Heart left ventricle (tissue), 16 donors: Measurements from ENCODE around the gene BMPER. TPM values are rescaled to one million over a fixed set of nuclear protein-coding genes. Genes with fewer than 3 reads are reported as not detected.

Experiments
- ATAC-seq, 4 donors: fragments of 200-7000 bp; cut with Tn5 transposase; one replicate each; pipeline ENCODE4 v1.9.1; 2020 to 2022; ENCODE audit warnings: moderate library complexity in 4 of 4, mild to moderate bottlenecking in 3 of 4, moderate number of reproducible peaks in 1 of 4
- DNase-seq, 5 donors: peaks; one replicate each; pipeline ENCODE4 v3.0.0-alpha.2; 2020
- H3K27ac ChIP-seq, 12 donors: fragments of 200-600 bp; sonication (generic) in 4 of 12; one replicate each; pipeline versions ENCODE4 v1.5.0 to v1.8.0; 2016 to 2022; ENCODE audit warnings: mild to moderate bottlenecking in 2 of 12
- H3K27me3 ChIP-seq, 9 donors: fragments of 200-600 bp; sonication (generic) in 2 of 9; one replicate each; pipeline versions ENCODE4 v1.5.1 to v1.8.0; 2016 to 2022; ENCODE audit warnings: mild to moderate bottlenecking in 3 of 9
- H3K36me3 ChIP-seq, 9 donors: fragments of 200-600 bp; sonication (generic) in 2 of 9; one replicate each; pipeline versions ENCODE4 v1.5.0 to v1.8.0; 2018 to 2022; ENCODE audit warnings: mild to moderate bottlenecking in 2 of 9
- H3K4me1 ChIP-seq, 12 donors: fragments of 200-600 bp; sonication (generic) in 4 of 12; one replicate each; pipeline versions ENCODE4 v1.5.0 to v1.8.0; 2016 to 2022; ENCODE audit warnings: mild to moderate bottlenecking in 3 of 12
- H3K4me3 ChIP-seq, 12 donors: fragments of 200-600 bp; sonication (generic) in 4 of 12; one replicate each; pipeline versions ENCODE4 v1.5.0 to v1.8.0; 2017 to 2022; ENCODE audit warnings: mild to moderate bottlenecking in 9 of 12, moderate library complexity in 4 of 12
- H3K9me3 ChIP-seq, 12 donors: fragments of 200-600 bp; sonication (generic) in 4 of 12; one replicate each; pipeline versions ENCODE4 v1.5.0 to v1.8.0; 2016 to 2022; ENCODE audit warnings: mild to moderate bottlenecking in 1 of 12
- POLR2A ChIP-seq, 2 donors: fragments of 450-650 bp; IDR thresholded peaks; one replicate each; pipeline ENCODE4 v1.6.1; 2017; ENCODE audit warnings: antibody characterized with exemption in 2 of 2, mild to moderate bottlenecking in 2 of 2, moderate library complexity in 2 of 2
- WGBS, 4 donors: extraction: QIAGEN DNeasy Blood & Tissue Kit in 2 of 4; methylation state at CpG; one replicate each; pipeline versions ENCODE4 v1.1.5 to v1.1.7; 2013 to 2018; 5-methylcytosine and 5-hydroxymethylcytosine counted together
- intact Hi-C, 10 donors: fragments of 100-400 bp; cut with DNase I; formaldehyde crosslinking; loops; one replicate each; pipeline versions ENCODE4 v1.11.1 to v1.14.2; 2022
- polyA plus RNA-seq, 2 donors: library from polyadenylated mRNA; stranded (reverse); fragments of 200-250 nt; gene quantifications; one replicate each; pipeline ENCODE4 v1.2.3, GENCODE V29; 2013
- total RNA-seq, 9 donors: library from RNA; depleted of rRNA in 2 of 9; stranded (reverse); fragments of >200 nt in 2 of 9; fragmentation: NEBNext Ultra II Directional in 3 of 9; extraction: Animal tissue kit (Norgen Biotek cat#: 25700) in 3 of 9; gene quantifications; one replicate each; pipeline versions ENCODE4 v1.1.0 to v1.2.4, GENCODE V29; 2016 to 2023
- TF ChIP-seq, protein P1 (sequence below), 12 donors: fragments of 200-600 bp; sonication (generic) in 4 of 12; IDR thresholded peaks; one replicate each; pipeline versions ENCODE4 v1.5.0 to v1.8.0; 2018 to 2022; ENCODE audit warnings: antibody characterized with exemption in 12 of 12, mild to moderate bottlenecking in 5 of 12
- donor health status: ischemic (EF 13 %, LVEDD 7.1; RV severe dilation, severe dysfunction).
- donor health status: healthy with polysubstance abuse.
- donor health status: DM: no; HTN: yes; CAD: no.
- donor health status: DM: no; HTN: no; CAD: no.
- donor health status: ischemic (EF 25% LVEDD 6.9; RV normal size, moderate dysfunction).
- donor health status: ischemic (EF 25% LVEDD 5.7; RV mildly dilated, moderate dysfunction).
- donor health status: healthy.
- donor health status: DM: yes; HTN: yes; CAD: no.
- donor health status: ischemic (EF 35%, LVEDD 5.7; RV mildly dilated, moderate dysfunction).
- donor health status: nonischemic (EF 11% LVEDD 7.7; RV severe dilation, severe dysfunction).
- donor health status: DM: yes; HTN: yes; CAD: no.
- donor health status: PGD.
- donor health status: ischemic (EF 29% LVEDD 5.4; RV normal size, mild dysfunction).
- donor health status: nonischemic (EF 23%, LVEDD 6.1; RV moderate dilation, normal function).

BMPER gene
- total and polyA plus RNA-seq, 11 donors, result 0.05 to 4.2 (median 0.85) TPM

DNA sequence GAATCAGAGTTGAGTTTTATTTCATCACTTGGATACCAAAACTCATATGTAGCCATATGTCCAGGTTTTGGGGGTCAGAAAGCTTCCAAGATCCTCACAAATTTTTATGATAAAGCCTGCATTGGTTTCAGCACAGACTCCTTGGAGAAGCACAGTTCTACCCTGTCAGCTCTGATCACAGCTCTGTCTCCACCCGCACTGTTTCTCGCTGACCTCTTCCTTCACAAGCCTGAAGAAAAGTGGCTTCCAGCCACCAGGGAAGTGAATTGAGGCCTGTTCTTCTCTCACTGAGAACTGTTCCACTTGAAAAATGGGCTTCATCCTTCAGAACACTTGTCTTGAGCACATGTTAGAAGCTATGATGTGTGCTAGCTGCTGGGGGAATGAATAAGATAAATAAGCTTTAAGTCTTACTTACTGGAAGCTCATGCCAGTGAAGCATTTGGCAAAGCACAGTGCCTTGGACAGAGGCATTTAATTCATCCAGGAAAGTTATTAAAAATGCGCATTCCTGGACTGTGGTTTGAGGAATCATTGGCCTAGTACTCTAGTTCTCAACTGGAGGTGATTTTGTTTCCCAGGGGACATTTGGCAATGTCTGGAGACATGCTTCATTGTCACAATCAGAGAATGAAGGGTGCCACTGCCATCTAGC lies 133.6 kb downstream of the BMPER start:
- Histone ChIP-seq H3K4me1 (peaks cover 0 to 8% (median 0%) of the 10 kb centered on the region in 12 donors), H3K27me3 (no peaks in the 10 kb centered on the region), H3K4me3 (no peak overlapping the region), H3K9me3 (no peaks in the 10 kb centered on the region), H3K27ac (no peak overlapping the region), H3K36me3 (no peaks in the 10 kb centered on the region)
- intact Hi-C loops, result no loop called here
- DNase-seq (no peak), ATAC-seq (no peak)
- WGBS, 4 donors, result 83 to 92% (median 92%) methylated on average over 3 of the region's 3 CpGs
- no peak for TF ChIP-seq POLR2A (IDR thresholded peaks at IDR 0.05)
- TF ChIP-seq, protein P1, sequence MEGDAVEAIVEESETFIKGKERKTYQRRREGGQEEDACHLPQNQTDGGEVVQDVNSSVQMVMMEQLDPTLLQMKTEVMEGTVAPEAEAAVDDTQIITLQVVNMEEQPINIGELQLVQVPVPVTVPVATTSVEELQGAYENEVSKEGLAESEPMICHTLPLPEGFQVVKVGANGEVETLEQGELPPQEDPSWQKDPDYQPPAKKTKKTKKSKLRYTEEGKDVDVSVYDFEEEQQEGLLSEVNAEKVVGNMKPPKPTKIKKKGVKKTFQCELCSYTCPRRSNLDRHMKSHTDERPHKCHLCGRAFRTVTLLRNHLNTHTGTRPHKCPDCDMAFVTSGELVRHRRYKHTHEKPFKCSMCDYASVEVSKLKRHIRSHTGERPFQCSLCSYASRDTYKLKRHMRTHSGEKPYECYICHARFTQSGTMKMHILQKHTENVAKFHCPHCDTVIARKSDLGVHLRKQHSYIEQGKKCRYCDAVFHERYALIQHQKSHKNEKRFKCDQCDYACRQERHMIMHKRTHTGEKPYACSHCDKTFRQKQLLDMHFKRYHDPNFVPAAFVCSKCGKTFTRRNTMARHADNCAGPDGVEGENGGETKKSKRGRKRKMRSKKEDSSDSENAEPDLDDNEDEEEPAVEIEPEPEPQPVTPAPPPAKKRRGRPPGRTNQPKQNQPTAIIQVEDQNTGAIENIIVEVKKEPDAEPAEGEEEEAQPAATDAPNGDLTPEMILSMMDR (IDR thresholded peaks at IDR 0.05), result no peak

DNA sequence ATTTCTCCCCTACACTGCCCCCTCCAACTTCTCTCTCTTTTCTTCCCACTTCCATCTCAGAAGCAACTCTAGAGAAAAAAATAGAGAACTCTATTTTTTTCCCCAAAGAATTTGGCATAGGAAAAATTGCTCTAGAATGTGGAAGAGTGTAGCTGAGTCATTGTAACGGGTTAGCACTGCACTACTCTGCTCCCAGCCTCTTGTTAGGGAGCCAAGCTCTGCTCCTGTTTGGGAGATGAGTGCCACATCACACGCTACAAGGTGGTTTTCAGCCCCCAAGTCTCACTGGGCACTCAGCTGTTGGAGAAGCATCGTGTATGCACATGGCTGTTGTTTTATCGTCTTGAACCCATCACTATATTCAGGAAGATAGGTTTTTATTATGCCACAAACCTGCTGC lies 136.4 kb downstream of the BMPER start:
- Histone ChIP-seq H3K27me3 (no peaks in the 10 kb centered on the region), H3K27ac (no peak overlapping the region), H3K9me3 (no peaks in the 10 kb centered on the region), H3K4me3 (no peak overlapping the region), H3K36me3 (no peaks in the 10 kb centered on the region), H3K4me1 (no peaks in the 10 kb centered on the region)
- DNase-seq (no peak), ATAC-seq (no peak)
- intact Hi-C loops, result no loop called here
- TF ChIP-seq, protein P1 (IDR thresholded peaks at IDR 0.05), result no peak
- no peak for TF ChIP-seq POLR2A (IDR thresholded peaks at IDR 0.05)
- 84 to 89% (median 88%) methylated on average over 4 of the region's 4 CpGs for WGBS, 4 donors

DNA sequence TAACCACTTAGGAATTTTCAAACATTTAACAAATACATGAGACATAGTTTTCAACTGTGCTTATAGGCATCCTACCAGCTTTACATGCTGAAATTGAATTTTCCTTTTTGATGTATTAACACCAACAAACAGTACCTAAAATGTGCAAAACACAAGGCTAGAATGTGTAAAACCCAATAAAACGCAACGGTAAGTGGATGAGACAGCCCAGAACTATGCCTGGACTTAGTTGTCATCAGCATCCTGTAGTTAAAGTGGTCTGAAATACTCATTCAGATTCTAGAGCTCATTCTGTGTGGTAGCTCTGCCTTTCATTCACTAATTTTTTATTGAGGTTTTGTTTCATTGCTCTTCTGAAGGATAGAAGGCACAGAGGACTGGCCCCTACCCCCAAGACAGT lies 137.1 kb downstream of the BMPER start:
- H3K4me3 ChIP-seq, result no peak overlapping the region
- TF ChIP-seq, protein P1 (IDR thresholded peaks at IDR 0.05), result no peak
- no peaks in the 10 kb centered on the region for H3K27me3 ChIP-seq
- H3K27ac ChIP-seq, result no peak overlapping the region
- H3K9me3 ChIP-seq, result no peaks in the 10 kb centered on the region
- 90 to 93% (median 91%) methylated on average over 2 of the region's 2 CpGs for WGBS, 4 donors
- ATAC-seq (no peak), DNase-seq (no peak)
- intact Hi-C loops, result no loop called here
- no peaks in the 10 kb centered on the region for H3K36me3 ChIP-seq
- H3K4me1 ChIP-seq, result no peaks in the 10 kb centered on the region

DNA sequence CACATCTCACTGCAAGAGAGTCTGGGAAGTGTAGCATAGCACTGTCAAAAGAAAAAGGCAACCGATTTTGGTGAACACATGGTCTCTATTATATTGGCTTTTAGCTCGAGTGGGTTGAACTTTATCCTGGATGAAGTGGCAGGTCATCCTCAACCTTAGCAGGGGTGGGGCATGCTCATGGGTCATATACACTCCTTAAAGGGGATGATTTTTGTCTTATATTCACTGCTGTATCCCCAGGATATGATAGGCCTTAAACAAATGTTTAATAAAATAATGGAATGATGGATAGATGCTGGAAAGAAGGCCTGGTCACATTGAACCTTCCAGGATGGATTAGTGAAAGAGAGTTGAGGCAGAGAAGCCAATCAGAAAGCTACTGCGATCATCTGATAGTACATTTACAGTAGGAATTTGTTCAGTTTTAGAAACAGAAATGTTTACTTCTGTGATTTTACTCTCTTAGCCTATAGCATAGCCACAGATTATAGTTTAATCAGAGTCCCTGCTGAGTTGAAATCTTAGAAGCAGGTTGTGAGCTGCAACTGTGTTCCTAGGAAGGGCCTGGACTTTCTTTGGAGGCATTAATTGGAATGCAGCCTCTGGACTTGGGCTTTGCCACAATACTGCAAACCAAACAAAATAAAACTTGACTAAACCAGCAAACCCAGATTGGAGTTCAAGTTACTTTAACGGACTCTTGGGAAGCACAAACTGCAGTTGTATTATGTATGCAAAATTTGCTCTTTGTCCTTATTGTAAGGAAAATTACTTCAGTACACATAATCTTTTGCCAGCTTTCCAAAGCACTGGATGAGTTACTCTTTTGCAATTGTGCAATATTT lies 138.3 kb downstream of the BMPER start:
- Histone ChIP-seq H3K4me1 (no peaks in the 10 kb centered on the region), H3K9me3 (no peaks in the 10 kb centered on the region), H3K4me3 (no peak overlapping the region), H3K36me3 (no peaks in the 10 kb centered on the region), H3K27ac (no peak overlapping the region), H3K27me3 (no peaks in the 10 kb centered on the region)
- DNase-seq (no peak), ATAC-seq (no peak)
- WGBS, 4 donors, result 84 to 92% (median 91%) methylated on average over 4 of the region's 4 CpGs
- intact Hi-C loops, result no loop called here
- no peak for TF ChIP-seq POLR2A (IDR thresholded peaks at IDR 0.05)
- TF ChIP-seq, protein P1 (IDR thresholded peaks at IDR 0.05), result no peak
